HG03457 (cell line): Measurements from ENCODE around the gene CYFIP2.

ENCODE experiments used
- ATAC-seq: cut with Tn5 transposase; IDR thresholded peaks from one replicate; pipeline ENCODE4 v1.9.1; 2021; ENCODE audit warnings: moderate number of reproducible peaks; ENCODE audit not compliant: unreplicated experiment

The CYFIP2 gene

GRCh38 chr5:157312492-157312891, 46.6 kb downstream of the CYFIP2 start:
- peak; percentile 59 for ATAC-seq

DNA sequence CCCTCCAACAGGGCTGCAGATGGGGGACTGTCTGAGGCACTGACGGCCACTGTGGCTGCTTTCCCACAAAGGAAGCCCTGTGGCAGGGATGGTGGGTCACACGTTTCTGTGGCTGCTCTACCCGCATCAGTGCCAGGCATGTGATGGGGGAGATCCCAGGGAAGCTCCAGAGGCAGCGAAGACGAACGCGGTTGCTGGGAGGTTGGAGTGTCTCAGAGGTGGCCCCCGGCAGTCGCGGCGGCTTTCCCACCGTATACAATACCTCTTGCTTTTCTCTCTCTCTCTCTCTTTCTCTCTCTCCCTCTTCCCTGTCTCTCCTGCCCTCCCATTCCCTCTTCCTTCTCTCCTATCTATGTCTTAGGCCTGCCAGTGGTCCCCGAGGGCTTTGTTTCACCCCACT, 56.7 kb downstream of the CYFIP2 start:
- no peak for ATAC-seq

DNA sequence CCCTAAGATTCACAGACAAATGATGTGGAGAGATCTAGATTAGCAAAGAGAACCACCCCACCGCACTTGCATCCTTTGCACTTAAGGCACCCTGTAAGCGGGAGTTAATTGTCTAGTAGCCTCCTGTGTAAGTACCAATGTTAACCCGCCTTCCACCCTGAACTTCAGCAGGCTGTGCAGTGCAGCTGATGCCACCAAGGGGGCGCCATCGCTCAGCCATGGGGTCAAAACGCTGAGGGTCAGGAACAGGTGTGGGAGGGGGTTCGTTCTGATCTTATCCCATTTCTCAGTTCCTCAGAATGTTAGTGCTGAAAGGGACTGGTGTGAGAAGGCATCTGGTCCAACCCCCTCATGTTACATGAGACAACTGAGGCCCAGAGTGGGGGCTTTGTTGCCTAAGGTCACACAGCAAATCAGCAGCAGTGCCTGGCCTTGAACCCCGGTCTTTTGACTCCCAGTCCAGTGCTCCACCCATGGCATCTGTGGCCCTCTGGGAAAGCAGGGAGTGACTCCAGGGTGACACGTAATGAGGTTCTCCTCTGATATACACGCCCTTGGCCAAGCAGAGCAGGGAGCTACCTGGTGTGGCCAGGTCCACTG, 57.3 kb downstream of the CYFIP2 start:
- ATAC-seq: no peak

DNA sequence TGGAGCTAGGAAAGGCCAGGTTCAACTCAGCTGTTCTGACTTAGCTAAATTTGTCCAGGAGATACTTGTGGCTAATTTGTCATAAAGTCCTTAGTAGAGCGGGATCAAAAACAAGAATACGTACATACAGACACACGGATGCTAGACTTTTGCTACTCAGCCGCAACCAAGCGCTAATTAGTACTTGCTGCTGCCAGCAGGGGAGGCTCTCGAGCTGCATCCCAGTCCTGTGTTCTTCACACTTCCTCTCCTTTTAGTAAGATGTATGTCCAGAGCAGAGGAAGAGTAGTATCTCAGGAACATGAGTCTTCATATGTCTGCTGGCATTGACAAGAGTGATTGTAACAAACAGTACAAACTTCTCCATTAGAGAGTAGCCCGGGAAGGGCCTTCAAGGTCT, 58.3 kb downstream of the CYFIP2 start:
- no peak for ATAC-seq

DNA sequence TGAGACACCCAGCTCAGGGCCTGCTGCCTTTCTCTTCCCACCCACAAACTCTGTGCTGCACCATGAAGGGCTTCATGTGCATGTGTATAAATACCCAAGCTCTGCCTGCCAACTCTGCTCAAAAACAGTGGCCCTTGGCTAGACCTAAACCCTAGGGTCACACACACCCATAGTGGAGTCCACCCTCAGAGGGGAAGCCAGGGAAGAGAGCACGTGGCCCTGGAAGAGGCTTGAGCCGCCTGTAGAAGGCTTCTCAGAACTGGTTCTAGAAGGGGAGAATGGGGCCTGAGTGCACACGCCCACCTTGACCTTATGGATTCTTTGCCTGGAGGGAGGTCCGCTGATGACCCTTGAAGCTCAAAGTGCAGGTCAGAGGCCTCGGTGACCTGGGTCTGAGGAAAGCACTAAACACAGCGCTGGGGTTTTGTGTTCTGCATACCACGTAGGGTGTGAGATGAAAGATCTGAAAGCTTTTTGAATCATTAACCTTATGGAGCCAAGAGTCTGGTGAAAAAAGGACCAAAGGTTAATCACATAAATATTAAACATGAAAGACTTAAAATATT, 60.6 kb downstream of the CYFIP2 start:
- ATAC-seq: no peak

DNA sequence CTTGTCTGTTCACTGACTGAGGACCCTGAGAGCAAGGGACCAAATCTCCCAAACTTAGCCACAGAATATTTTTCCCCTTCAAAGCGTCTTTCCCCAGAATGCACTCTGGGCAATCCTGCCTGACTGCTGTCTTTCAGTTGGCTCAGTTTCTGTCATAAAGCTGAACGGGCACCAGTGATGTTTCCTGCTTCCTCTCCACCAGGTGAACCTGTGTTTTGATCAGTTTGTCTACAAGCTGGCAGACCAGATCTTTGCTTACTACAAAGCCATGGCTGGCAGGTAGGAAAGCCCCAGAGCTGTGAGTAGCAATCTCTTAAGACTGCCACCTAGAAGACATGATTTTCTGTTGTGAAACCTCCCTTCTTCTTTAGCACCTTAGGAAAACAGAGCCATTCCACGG, 61.8 kb downstream of the CYFIP2 start:
- ATAC-seq: no peak

- ATAC-seq: peak; percentile 87
Observed at GRCh38 chr5:157328277-157328912, 62.5 kb downstream of the CYFIP2 start.

GRCh38 chr5:157331807-157332206, 65.9 kb downstream of the CYFIP2 start:
- no peak for ATAC-seq

GRCh38 chr5:157335534-157336422, 69.9 kb downstream of the CYFIP2 start:
- no peak for ATAC-seq

DNA sequence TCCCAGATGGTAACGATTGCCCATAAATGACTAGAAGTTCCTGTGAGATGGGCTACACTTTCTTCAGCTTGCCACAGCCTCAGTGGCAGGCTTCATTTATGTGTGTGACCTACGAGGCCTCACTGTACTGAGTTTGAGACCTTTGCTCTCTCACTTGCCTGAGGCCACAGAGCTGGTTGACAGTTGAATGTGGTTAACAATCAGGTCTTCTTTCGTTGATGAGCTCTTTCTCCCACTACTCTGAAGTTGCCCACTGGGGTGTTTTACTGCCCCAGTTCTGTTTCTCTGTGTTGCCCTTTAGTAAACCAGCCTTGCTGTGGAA, 70.5 kb downstream of the CYFIP2 start:
- no peak for ATAC-seq

- no peak for ATAC-seq
Observed at GRCh38 chr5:157339409-157339808, 73.5 kb downstream of the CYFIP2 start.

- ATAC-seq: no peak
Observed at GRCh38 chr5:157342822-157343402, 77.0 kb downstream of the CYFIP2 start.

DNA sequence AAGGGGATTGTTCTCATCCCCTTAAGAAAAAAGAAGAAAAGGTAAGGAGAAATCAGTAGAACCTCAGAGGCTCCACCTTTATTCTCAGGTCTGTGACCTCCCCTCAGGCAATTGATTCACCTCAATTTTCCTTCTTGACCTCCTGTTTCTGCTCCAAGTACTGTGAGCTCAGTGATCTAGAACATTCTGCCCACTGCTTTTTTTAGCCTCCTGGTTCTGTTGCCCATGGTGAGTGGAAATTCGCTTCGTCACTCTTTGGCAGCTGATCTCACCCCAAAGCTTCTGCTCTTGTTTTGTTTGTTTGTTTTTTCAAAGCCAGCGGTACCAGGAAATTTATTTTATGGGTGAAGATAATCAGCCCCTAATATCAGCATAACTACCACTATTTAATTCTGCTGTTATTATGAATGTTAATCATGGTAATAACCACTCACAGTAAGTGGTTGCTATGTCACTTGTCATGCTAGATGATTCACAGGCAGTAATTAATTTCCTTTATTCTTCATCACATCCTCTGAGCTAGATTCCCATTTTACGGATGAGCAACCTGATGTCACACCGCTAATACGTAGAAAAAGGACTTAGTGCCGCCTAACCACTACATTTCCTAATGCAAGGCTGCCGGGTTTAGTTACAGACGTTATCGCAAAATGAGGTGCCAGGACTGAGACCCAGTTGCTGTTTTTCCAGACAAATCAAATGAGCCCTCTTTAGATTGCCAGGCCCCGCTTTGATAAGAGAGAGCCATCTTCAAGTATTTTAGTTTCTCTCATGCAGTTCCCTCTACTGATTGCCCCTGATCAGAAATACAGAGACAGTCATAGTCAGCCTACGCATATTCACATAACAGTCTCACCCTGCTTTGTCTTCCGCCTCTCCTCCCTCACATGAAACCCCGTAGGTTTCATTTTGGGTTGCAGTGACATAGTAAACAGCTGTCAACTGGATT, 78.2 kb downstream of the CYFIP2 start:
- ATAC-seq: no peak

DNA sequence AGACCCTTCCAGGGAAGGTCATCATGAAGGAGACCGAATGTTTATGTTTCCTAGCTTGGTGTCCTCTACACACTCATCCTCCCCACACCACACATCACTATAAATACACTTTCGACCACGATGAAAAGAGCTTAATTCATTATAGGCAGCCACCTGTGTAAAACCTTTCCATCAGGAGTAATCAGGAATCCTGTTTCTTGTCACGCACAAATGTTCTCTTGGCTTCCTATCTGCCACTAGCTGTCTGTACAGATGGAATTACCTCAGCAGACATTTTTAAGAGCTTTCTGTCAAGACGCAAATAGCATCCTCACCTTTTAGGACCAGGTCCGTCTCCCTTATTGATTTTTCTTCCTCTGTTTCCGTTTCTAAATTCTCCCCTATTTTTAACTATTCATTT, 79.1 kb downstream of the CYFIP2 start:
- no peak for ATAC-seq

DNA sequence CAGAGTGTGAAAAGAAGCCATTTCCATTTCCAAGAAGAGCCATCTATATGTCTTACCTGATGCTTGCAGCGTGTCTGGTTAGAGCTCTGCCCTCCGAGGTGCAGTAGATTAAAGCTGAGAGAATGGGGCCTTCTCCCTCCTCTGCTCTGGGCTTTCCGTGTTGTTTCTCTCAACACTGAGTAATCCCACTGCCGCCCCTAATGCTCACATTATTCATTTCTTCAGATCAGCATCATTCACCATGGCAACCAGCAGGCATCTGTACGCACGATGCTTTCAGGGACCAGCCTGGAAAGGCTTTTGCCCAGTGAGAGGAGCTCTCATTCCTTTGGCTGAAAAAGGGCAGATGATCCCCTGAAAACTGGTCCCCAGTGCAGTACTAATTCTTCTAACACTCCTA, 79.6 kb downstream of the CYFIP2 start:
- no peak for ATAC-seq

- no peak for ATAC-seq
Observed at GRCh38 chr5:157347301-157348048, 81.6 kb downstream of the CYFIP2 start.

- no peak for ATAC-seq
Observed at GRCh38 chr5:157348049-157348400, 82.1 kb downstream of the CYFIP2 start.

DNA sequence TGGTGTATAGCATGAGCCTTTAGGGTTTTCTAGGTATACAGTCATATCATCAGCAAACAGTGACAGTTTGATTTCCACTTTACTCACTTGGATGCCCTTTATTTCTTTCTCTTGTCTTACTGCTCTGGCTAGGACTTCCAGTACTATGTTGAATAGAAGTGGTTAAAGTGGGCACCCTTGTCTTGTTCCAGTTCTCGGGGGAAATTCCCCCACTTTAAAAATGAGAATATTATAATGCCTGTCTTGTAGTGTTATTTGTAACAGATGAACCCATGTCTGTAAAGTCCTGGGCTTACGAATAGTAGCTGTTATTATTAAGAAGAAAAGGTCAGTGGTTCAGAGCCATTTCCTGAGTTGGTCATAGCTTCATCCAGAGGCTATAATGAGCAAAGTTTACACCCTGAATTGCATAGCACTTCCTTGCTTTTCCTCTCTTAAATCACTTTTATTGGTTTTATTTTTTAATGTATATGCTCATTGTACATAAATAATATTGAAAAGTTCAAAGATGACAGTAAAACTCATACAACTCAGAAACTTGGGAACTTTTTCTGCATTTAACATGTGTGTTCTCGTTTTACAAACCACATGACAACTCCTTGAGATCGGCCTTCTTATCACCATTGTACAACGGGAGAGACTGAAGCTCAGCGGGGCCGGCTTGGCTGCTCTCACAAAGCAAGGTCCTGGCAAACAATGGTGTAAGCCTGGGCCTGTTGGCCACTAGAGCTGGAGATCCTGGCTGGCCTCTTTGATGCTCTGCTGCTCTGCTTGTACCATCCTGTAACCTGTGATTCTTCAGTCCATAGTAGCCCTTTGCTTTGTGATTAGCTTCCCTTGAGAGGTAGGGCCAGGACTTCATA, 85.2 kb downstream of the CYFIP2 start:
- ATAC-seq: peak; percentile 51

GRCh38 chr5:157351802-157352092, 85.8 kb downstream of the CYFIP2 start:
- no peak for ATAC-seq
